Peyer's patch (tissue), 4 donors: Measurements from ENCODE around the gene AHCTF1.

Experiments
- POLR2A ChIP-seq, 2 donors: fragments of 450-650 bp; IDR thresholded peaks; one replicate each; pipeline ENCODE4 v1.5.1; 2017; ENCODE audit warnings: antibody characterized with exemption in 2 of 2, mild to moderate bottlenecking in 2 of 2, moderate library complexity in 2 of 2
- TF ChIP-seq, protein P1 (sequence below), 6 experiments: fragments of 450-650 bp in 4 of 6; fragments of 200-600 bp in 2 of 6; sonication (generic) in 1 of 6; IDR thresholded peaks; one replicate each; pipeline ENCODE4 v1.5.1; 2017 to 2019; ENCODE audit warnings: antibody characterized with exemption in 6 of 6, mild to moderate bottlenecking in 3 of 6, moderate library complexity in 1 of 6

DNA sequence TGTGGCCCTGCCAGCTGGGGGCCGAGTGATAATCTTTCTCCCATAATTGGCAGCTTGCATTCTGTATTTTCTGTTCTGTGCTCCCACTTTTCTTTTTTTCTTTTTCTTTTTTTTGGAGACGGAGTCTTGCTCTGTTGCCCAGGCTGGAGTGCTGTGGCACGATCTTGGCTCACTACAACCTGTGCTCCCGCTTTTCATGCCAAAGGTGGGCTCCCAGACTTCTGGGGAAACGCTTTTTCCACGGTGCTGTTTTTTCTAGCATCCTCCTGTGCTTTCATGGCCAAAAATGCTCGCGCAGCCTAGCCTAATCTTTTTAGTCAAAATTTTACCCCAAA is 585 bp upstream of the AHCTF1 start:
- TF ChIP-seq, protein P1, sequence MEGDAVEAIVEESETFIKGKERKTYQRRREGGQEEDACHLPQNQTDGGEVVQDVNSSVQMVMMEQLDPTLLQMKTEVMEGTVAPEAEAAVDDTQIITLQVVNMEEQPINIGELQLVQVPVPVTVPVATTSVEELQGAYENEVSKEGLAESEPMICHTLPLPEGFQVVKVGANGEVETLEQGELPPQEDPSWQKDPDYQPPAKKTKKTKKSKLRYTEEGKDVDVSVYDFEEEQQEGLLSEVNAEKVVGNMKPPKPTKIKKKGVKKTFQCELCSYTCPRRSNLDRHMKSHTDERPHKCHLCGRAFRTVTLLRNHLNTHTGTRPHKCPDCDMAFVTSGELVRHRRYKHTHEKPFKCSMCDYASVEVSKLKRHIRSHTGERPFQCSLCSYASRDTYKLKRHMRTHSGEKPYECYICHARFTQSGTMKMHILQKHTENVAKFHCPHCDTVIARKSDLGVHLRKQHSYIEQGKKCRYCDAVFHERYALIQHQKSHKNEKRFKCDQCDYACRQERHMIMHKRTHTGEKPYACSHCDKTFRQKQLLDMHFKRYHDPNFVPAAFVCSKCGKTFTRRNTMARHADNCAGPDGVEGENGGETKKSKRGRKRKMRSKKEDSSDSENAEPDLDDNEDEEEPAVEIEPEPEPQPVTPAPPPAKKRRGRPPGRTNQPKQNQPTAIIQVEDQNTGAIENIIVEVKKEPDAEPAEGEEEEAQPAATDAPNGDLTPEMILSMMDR (IDR thresholded peaks at IDR 0.05) = no peak
- no peak for TF ChIP-seq POLR2A (IDR thresholded peaks at IDR 0.05)
